ENCODE results near the gene ANKRD12.
A peak's percentile ranks its signal among the peaks of the same experiment; 100 is the strongest.

The ANKRD12 gene

DNA sequence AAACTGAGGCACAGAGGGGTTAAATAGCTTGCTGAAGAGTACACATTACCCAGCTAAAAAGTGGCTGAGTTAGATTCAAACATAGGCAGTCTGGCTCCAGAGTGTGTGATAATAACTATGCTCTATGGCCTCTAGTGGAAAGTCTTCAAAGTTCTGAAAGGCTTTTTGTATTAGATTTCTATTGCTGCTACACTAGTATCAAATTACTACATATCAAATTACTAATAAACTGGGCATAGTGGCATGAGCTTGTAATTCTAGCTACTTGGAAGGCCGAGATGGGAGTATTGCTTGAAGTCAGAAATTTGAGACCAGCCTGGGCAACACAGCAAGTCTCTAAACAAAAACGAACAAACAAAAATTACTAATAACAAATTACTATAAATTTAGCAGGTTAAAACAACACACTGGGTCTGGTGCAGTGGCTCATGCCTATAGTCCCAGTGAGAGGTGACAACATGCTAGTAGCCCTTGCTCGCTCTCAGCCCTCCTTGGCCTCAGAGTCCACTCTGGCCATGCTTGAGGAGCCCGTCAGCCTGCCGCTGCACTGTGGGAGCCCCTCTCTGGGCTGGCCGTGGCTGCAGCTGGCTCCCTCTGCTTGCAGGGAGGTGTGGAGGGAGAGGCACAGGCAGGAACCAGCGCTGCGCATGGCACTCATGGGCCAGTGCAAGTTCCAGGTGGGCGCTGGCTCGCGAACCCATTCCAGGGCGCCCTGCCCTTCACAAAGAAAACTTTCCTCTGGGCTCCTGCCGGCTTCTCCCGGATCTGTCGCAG lies 159.8 kb downstream of the ANKRD12 start:
- no peak for DNase-seq

DNA sequence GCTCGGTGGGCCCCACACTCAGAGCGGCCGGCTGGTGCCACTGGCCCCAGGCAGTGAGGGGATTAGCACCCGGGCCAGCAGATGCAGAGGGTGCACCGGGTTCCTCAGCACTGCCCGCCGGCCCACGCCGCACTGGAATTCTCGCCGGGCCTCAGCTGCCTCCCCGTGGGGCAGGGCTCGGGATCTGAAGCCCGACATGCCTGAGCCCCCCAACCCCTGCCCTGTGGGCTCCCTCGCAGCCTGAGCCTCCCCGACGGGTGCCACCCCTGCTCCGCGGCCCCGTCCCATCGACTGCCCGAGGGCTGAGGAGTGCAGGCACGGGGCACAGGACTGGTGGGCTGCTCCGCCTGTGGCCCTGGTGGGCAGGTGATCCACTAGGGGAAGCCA lies 160.4 kb downstream of the ANKRD12 start:
- no peak for DNase-seq

DNA sequence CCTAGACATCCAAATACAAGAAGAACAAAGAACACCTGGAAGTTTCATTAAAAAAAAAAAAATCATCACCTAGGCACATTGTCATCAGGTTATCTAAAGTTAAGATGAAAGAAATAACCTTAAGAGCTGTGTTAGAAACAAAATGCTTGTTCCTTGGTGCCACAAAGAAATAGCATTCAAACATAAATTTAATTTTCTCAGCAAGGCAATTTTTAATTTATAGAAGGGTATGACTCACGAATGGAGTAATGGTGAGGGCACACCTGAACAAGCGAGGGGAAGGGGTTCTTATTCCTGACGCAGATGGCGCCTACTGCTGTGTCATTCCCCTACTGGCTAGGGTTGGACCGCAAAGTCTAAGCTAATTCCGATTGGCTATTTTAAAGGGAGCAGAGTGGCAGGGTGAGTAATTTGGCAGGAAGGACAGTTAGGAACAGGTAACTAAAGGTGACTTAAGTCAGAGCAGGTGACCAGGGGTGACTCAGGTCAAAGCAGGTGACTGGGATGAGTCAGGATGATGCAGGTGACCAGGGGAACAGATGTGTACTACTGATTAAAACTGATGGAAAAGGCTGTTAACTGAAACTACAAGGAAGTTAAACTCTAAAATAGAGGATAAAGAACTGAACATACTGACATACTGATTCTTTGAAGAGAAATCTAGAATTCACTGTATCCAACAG lies 167.9 kb downstream of the ANKRD12 start:
- no peak for DNase-seq

DNA sequence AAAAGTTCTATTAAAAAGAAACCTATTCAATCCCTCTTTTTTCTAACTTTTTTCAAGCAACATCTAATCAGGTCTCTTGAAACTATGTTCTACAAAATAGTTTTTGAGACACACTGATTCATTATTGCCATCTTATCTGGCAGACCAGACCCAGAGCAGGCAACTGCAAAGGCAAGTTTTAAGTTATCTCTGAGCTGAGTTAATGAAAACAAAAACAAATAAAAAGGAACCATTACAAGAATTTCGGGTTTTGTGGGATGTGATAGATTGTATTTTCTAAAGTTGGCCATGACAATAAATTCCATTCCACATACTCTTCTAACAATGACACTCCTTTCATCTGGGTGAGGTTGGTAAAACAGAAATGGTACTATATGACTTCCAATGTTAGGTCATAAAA lies 182.8 kb downstream of the ANKRD12 start:
- DNase-seq: no peak

DNA sequence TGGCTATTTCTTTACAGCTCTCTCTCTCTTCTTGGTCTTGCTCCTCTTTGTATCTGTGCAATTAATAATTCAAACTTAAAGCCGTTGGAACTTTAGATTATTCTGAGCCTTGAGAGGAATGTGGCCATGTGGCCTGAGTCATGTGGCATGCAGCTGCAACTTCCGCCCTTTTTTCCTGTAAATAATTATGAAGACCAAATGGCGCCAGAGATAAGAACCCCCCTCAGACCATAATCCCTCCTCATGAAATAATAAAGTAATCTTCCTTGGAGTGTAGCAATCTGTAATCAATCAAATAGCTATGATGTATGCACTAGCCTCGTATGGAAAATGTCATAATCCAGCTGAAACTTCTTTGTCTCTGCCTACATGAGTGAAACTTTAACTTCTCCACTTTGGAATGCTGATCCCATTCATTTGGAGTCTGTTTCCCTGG lies 184.5 kb downstream of the ANKRD12 start:
- DNase-seq: no peak

DNA sequence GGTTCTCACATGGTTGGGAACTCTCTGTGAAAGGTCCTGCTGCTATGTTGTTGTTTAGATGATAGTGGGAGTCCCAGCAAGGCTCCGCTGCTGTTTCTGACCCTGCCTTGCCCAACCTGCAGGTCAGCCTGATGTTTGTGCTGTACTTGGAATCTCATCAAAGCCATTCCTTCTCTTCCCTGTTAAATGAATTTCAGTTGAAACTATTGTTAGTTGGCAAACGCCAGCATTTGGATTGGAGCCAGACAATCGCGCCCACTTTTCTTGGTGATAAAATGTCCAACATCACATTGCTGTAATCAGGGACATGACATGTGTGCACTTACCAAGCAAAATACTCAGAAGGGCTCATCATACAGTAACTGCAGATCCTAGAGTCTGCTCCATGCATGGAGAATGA lies 185.2 kb downstream of the ANKRD12 start:
- DNase-seq: no peak

DNA sequence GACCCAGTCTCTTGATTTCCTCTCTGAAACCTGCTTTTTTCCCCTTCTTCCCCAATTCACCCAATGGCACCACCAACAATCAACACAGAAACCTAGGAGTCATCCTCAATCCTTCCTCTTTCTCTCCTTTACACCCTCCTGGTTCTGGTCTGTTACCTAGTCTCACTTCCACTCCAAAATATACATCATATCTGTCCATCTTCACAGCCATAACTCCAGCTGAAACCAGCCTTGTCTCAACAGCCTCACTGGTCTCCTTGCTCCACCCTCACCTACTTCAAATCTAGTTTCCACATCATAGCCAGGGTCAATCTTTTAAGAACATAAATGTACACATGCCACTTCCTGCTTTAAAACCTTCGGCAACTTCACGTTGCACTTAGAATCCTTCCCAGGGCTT lies 186.2 kb downstream of the ANKRD12 start:
- DNase-seq: no peak

DNA sequence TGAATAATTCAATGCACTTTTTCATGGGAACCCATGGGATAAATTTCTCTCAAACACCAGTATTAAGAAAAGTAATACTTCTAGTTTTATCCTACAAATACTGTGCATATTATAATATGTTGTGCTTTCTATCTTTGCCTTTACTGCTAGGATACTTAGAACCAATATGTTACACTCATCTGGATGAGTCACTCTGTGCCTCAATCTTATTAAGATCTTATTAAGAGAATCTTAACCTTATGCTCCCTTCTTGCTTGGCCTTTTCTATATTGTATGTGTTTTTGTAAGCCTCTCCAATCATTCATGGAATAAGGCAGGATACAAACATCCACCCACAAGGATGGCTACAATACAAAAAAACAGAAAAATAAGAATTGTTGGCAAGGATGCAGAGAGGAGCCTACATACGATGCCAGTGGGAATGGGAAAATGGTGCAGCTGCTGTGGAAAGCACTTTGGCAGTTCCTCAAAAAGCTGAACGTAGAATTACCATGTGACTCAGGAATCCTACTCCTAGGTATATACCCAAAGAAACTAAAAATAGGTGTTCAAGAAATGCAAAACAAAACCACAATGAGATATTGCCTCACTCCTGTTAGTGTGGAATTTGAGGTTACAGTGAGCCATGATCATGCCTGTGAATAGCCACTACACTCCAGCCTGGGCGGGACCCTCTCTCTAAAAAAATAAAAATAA lies 187.3 kb downstream of the ANKRD12 start:
- DNase-seq: no peak

DNA sequence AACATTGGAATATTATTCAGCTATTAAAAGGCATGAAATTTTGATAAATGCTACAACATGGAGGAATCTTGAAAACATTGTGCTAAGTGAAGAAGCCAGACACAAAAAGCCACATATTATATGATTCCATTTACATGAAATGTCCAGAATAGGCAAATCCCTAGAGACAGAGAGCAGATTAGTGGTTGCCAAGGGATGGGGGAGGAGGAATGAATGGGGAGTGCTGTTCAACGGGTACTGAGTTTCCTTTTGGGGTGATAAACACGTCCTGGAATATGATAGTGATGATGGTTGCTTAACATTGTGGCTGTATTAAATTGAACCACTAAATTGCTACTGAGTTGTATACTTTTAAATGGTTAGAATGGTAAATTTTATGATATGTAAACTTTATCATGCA lies 189.1 kb downstream of the ANKRD12 start:
- no peak for DNase-seq

DNA sequence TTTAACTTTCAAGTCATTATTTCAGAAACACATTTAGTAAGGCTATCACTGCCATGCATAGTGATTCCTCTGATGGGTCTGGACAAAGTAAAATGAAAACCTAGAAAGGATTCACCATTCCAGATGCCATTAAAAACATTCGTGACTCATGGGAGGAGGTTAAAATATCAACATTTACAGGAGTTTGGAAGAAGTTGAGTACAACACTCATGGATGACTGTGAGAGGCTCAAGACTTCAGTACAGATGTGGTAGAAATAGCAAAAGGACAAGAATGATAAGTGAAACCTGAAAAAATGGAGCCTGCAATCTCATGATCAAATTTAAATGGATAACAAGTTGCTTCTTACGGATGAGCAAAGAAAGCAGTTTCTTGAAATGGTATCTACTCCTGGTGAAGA lies 192.2 kb downstream of the ANKRD12 start:
- no peak for DNase-seq

DNA sequence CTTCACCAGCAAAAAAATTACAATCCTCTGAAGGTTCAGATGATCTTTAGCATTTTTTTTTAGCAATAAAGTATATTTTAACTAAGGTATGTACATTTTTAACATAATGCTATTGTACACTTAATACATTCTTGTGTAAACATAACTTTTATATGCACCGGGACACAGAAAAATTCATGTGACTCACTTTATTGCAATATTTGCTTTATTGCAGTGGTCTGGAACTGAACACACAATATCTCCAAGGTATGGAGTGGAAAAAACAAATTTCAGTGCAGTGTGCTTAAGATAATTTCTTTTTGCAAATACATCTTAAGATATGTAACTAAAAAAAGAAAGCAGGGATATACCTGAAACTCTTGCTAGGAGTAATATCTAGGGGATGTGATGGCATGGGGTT lies 192.9 kb downstream of the ANKRD12 start:
- DNase-seq: no peak

DNA sequence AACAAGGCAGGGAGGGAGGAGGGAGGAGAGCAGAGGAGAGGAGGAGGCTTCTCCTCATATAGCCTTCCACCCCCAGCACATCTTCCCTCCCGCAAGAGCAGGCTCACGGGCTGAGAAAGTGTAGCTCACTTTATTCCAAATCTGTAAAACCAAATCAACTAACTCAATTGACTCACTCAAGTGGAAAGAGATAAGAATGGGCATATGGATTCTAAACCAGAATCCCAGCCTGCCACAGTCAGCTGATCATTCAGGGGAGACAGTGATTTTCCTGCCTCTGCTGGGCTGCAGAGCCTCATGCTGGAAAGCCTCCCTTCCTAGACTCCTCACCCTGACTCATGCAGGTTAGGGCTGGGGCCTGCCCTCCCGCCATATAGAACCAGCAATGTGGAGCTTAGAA lies 193.8 kb downstream of the ANKRD12 start:
- DNase-seq: no peak

DNA sequence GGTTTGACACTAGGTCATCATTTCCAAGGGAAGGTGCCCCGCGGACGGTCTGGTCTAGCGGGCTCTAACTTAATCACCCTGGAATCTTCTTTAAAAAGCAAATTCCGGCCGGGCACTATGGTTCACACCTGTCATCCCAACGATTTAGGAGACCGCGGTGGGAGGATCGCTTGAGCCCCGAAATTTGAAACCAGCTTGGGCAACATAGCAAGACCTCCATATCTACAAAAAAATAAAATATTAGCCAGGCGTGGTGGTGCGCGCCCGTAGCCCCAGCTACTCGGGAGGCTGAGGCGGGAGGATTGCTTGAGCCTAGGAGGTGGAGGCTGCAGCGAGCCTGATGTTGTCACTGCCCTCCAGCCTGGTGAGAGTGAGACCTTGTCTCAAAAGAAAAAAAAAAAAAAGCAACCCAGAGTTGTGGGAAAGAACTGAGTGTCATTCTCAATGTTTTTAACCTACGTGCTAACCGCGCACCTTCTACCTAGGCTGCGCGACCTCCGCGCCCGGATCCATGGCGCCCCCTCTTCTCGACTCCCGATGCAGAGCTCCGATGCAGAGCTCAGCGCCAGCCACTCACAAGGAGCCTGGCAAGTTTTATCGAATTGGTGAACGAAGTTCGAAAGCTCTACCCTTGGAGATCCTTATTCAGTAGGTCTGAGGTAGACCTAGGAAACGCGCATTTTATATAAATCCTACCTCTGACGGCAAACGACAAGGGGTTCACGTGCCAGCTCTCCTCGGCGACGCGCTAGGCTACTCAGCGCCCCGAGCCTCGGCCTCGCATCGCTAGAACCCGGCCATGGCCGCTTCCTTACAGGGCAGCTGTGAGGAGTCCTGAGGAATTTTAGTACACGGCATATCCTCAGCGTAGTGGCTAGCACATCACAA lies 197.1 kb downstream of the ANKRD12 start:
- no peak for DNase-seq

DNA sequence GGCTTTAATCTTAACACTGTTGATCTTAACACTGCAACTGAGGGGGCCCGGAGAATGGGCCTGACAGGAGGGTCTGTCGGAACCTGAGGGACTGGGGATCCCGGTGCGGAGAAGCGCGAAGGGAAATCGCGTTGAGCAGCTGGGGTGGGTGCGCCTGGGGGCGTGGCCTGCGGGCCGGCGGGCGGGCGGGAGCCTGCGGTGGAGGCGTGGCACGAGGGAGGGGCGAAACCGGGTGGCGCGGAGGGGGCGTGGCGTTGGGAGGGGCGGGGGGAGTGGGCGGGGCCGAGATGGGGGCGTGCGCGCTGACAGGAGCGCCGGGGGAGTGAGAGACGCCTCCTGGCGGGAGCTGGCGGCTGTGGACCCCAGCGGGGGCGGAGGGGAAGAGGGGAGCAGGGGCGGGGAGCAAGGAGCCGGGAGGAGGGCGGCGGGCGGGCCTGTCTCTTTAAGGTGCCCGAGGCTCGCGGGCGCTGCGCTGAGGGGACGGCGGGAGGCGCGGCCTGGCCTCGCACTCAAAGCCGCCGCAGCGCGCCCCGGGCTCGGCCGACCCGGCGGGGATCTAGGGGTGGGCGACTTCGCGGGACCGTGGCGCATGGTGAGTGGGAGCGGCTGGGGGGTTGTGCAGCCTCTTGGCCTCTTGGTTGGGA lies 197.9 kb downstream of the ANKRD12 start, which contains the start of gene TWSG1:
Gene TWSG1, plus strand, starts transcription at position 445 of the 644 bp plus-strand sequence. CDS start 2,457 bp downstream, outside the sequence.
- peak; percentile 96 for DNase-seq

DNA sequence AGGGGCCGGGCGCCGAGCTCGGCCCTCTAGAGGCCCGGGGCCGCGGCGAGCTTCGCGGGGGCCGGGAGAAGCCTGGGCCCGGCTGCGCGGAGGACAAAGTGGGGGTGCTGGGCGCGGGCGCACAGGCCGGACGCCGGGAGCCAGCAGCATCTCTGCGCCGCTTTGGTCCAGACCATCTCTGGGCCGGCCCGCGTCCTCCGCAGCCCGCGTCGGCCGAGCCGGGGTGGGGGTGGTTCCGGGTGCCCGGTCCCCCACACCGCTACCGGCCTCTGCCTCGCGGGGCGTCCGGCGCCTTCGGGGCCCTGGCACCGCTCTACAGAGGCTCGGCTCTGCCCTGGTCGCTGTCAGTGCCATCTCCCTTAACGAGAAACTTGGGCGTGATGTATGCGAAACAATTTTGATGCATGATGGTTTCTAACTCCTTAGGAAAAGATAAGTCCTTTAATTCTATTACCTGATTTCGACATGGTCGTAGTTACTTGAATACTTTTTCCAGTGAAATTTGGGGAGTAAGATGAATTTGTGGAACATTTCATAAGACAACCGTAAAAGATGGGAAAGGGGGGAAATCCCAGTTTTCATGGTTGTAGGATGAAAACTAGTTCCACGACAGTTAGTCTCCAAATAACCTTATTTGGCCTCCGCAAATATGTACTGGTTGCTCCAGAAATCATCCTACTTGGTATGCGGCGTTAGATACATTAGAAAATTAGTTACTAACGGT lies 198.6 kb downstream of the ANKRD12 start:
- peak; percentile 39 for DNase-seq
